ENCODE data around the gene DCBLD2.

DCBLD2 gene

DNA sequence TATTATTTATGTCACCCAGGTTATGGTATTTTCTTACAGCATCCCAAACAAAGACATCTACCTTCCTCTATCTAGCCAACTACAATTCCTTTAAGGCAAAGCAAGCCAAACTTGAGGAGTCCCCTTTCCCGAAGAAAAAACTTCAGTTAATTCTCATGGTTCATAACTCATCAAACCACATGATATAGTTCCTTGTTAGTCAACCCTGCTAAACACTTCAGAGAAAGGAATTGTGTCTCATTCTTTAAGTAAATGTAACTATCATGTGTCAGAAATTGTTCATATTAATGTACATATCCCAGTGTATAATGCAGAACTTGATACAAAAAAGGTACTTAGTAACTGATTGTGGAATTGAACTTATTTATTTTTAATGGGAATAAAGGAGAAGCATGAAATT, 93.9 kb downstream of the DCBLD2 start:
- TF ChIP-seq, protein P1, sequence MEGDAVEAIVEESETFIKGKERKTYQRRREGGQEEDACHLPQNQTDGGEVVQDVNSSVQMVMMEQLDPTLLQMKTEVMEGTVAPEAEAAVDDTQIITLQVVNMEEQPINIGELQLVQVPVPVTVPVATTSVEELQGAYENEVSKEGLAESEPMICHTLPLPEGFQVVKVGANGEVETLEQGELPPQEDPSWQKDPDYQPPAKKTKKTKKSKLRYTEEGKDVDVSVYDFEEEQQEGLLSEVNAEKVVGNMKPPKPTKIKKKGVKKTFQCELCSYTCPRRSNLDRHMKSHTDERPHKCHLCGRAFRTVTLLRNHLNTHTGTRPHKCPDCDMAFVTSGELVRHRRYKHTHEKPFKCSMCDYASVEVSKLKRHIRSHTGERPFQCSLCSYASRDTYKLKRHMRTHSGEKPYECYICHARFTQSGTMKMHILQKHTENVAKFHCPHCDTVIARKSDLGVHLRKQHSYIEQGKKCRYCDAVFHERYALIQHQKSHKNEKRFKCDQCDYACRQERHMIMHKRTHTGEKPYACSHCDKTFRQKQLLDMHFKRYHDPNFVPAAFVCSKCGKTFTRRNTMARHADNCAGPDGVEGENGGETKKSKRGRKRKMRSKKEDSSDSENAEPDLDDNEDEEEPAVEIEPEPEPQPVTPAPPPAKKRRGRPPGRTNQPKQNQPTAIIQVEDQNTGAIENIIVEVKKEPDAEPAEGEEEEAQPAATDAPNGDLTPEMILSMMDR (IDR thresholded peaks at IDR 0.05; ENCODE audit: insufficient read depth, low read length) = no peak
- TF ChIP-seq POLR2AphosphoS5 (IDR thresholded peaks at IDR 0.05; ENCODE audit: low read depth) = no peak
- TF ChIP-seq, protein P2, sequence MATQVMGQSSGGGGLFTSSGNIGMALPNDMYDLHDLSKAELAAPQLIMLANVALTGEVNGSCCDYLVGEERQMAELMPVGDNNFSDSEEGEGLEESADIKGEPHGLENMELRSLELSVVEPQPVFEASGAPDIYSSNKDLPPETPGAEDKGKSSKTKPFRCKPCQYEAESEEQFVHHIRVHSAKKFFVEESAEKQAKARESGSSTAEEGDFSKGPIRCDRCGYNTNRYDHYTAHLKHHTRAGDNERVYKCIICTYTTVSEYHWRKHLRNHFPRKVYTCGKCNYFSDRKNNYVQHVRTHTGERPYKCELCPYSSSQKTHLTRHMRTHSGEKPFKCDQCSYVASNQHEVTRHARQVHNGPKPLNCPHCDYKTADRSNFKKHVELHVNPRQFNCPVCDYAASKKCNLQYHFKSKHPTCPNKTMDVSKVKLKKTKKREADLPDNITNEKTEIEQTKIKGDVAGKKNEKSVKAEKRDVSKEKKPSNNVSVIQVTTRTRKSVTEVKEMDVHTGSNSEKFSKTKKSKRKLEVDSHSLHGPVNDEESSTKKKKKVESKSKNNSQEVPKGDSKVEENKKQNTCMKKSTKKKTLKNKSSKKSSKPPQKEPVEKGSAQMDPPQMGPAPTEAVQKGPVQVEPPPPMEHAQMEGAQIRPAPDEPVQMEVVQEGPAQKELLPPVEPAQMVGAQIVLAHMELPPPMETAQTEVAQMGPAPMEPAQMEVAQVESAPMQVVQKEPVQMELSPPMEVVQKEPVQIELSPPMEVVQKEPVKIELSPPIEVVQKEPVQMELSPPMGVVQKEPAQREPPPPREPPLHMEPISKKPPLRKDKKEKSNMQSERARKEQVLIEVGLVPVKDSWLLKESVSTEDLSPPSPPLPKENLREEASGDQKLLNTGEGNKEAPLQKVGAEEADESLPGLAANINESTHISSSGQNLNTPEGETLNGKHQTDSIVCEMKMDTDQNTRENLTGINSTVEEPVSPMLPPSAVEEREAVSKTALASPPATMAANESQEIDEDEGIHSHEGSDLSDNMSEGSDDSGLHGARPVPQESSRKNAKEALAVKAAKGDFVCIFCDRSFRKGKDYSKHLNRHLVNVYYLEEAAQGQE (IDR thresholded peaks at IDR 0.05; ENCODE audit: insufficient replicate concordance, low read depth) = no peak
- no peak for TF ChIP-seq GABPA (IDR thresholded peaks at IDR 0.05; ENCODE audit: low read depth)
- TF ChIP-seq SPI1 (IDR thresholded peaks at IDR 0.05; ENCODE audit: borderline replicate concordance, low read depth) = no peak
- H3K27ac ChIP-seq (replicated peaks) = no peak overlapping the region
- no peaks in the 10 kb centered on the region for H3K27me3 ChIP-seq (ENCODE audit: insufficient read depth, poor library complexity, severe bottlenecking)
- H3K4me3 ChIP-seq (replicated peaks; ENCODE audit: insufficient read depth, low read length) = no peak overlapping the region
- DNase-seq (ENCODE audit: low read depth in 1 of 2, low spot score in 1 of 2) = no peak

DNA sequence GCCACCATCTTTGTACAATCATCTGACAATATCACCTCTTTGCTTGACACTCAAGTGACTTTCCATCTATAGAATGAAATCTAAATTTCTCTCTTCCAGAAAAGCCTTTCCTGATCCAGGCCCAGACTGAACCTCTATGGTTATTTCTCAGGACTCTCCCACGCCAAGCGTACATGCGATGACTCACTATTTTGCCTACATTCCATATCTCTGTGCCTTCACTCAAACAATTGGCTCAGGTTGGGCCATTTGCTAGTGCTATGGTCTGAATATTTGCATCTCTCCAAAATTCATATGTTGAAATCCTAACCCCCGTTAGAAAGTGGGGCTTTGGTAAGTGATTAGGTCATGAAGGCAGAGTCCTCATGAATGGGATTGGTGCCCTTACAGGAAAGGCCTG, 94.5 kb downstream of the DCBLD2 start:
- no peak for DNase-seq (ENCODE audit: low read depth in 1 of 2, low spot score in 1 of 2)
- H3K27ac ChIP-seq (replicated peaks) = no peak overlapping the region
- TF ChIP-seq SPI1 (IDR thresholded peaks at IDR 0.05; ENCODE audit: borderline replicate concordance, low read depth) (no peak), GABPA (IDR thresholded peaks at IDR 0.05; ENCODE audit: low read depth) (no peak), POLR2AphosphoS5 (IDR thresholded peaks at IDR 0.05; ENCODE audit: low read depth) (no peak)
- TF ChIP-seq, protein P1 (IDR thresholded peaks at IDR 0.05; ENCODE audit: insufficient read depth, low read length) = no peak
- no peak overlapping the region for H3K4me3 ChIP-seq (replicated peaks; ENCODE audit: insufficient read depth, low read length)
- H3K27me3 ChIP-seq (ENCODE audit: insufficient read depth, poor library complexity, severe bottlenecking) = no peaks in the 10 kb centered on the region

DNA sequence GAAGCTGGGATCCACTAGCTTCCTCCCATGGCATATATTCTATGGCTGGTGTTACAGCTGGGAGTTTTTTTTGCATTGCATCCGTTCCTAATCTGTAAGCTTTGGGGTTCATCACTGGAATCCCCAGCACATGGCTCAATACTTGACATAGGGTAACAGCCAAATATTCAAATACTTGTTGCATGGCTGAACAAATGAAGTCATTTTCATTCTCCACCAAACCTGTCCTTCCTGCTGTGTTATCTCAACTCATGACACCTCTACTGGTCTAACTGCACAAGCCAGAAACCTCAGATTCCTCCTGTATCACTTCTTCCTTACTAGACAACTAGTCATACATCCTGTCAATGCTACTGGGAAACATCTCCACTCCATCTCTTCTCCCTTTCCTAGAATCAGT, 95.0 kb downstream of the DCBLD2 start:
- no peak overlapping the region for H3K27ac ChIP-seq (replicated peaks)
- H3K4me3 ChIP-seq (replicated peaks; ENCODE audit: insufficient read depth, low read length) = no peak overlapping the region
- DNase-seq (ENCODE audit: low read depth in 1 of 2, low spot score in 1 of 2) = no peak
- TF ChIP-seq, protein P2 (IDR thresholded peaks at IDR 0.05; ENCODE audit: insufficient replicate concordance, low read depth) = no peak
- TF ChIP-seq POLR2AphosphoS5 (IDR thresholded peaks at IDR 0.05; ENCODE audit: low read depth) (no peak), GABPA (IDR thresholded peaks at IDR 0.05; ENCODE audit: low read depth) (no peak), SPI1 (IDR thresholded peaks at IDR 0.05; ENCODE audit: borderline replicate concordance, low read depth) (no peak)
- TF ChIP-seq, protein P1 (IDR thresholded peaks at IDR 0.05; ENCODE audit: insufficient read depth, low read length) = no peak
- H3K27me3 ChIP-seq (ENCODE audit: insufficient read depth, poor library complexity, severe bottlenecking) = no peaks in the 10 kb centered on the region

DNA sequence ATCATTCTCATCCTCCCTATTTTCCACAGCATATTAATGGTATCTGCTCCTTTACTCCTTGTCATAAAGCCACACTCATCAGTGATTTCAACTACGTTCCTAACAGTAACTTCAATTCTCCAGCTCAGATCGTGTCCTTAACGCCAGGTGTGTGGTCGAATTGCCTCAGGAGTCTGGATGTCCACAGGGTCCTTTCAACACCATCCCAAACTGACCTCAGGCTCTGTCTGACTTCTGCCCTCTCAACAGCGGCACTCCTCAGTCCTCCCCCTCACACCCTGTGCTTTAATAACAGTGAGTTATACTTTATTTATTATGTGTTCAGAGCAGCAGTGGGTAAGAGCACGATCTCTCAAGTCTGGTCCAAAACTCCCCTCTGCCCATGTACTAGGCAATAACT, 95.9 kb downstream of the DCBLD2 start:
- Histone ChIP-seq H3K4me3 (replicated peaks; ENCODE audit: insufficient read depth, low read length) (no peak overlapping the region), H3K27ac (replicated peaks) (no peak overlapping the region), H3K27me3 (ENCODE audit: insufficient read depth, poor library complexity, severe bottlenecking) (no peaks in the 10 kb centered on the region)
- TF ChIP-seq SPI1 (IDR thresholded peaks at IDR 0.05; ENCODE audit: borderline replicate concordance, low read depth) = no peak
- TF ChIP-seq, protein P2 (IDR thresholded peaks at IDR 0.05; ENCODE audit: insufficient replicate concordance, low read depth) = no peak
- TF ChIP-seq, protein P1 (IDR thresholded peaks at IDR 0.05; ENCODE audit: insufficient read depth, low read length) = no peak
- TF ChIP-seq POLR2AphosphoS5 (IDR thresholded peaks at IDR 0.05; ENCODE audit: low read depth) = no peak
- no peak for TF ChIP-seq GABPA (IDR thresholded peaks at IDR 0.05; ENCODE audit: low read depth)
- DNase-seq (ENCODE audit: low read depth in 1 of 2, low spot score in 1 of 2) = no peak
